GM12891 (cell line): Measurements from ENCODE around the gene CSH2.

Experiments used
- DNase-seq: peaks from one replicate; pipeline ENCODE4 v3.0.0; 2011; ENCODE audit warnings: low spot score; ENCODE audit not compliant: insufficient read length
- FAIRE-seq: peaks from 2 replicates; lab custom pipeline; 2011; peaks lifted over from hg19 to GRCh38; lab: Jason Lieb, UNC
- PAX5 ChIP-seq: IDR thresholded peaks from 2 replicates; pipeline ENCODE4 v1.6.1; 2011; ENCODE audit warnings: low read length, moderate library complexity, mild to moderate bottlenecking; ENCODE audit not compliant: insufficient read depth, severe bottlenecking
- POLR2A ChIP-seq: IDR thresholded peaks from 2 replicates; pipeline ENCODE4 v1.6.1; 2011; ENCODE audit warnings: low read depth, low read length, control low read depth
- POLR2AphosphoS5 ChIP-seq: IDR thresholded peaks from 2 replicates; pipeline ENCODE4 v1.6.1; 2011; ENCODE audit warnings: low read depth, low read length, control low read depth
- POU2F2 ChIP-seq: IDR thresholded peaks from 2 replicates; pipeline ENCODE4 v1.6.1; 2011; ENCODE audit warnings: low read depth, mild to moderate bottlenecking, control low read depth, low read length, moderate library complexity
- SPI1 ChIP-seq: IDR thresholded peaks from 2 replicates; pipeline ENCODE4 v1.6.1; 2011; ENCODE audit warnings: low read depth, low read length, control low read depth
- TAF1 ChIP-seq: IDR thresholded peaks from 2 replicates; pipeline ENCODE4 v1.6.1; 2011; ENCODE audit warnings: low read depth, low read length, control low read depth

The CSH2 gene

DNA sequence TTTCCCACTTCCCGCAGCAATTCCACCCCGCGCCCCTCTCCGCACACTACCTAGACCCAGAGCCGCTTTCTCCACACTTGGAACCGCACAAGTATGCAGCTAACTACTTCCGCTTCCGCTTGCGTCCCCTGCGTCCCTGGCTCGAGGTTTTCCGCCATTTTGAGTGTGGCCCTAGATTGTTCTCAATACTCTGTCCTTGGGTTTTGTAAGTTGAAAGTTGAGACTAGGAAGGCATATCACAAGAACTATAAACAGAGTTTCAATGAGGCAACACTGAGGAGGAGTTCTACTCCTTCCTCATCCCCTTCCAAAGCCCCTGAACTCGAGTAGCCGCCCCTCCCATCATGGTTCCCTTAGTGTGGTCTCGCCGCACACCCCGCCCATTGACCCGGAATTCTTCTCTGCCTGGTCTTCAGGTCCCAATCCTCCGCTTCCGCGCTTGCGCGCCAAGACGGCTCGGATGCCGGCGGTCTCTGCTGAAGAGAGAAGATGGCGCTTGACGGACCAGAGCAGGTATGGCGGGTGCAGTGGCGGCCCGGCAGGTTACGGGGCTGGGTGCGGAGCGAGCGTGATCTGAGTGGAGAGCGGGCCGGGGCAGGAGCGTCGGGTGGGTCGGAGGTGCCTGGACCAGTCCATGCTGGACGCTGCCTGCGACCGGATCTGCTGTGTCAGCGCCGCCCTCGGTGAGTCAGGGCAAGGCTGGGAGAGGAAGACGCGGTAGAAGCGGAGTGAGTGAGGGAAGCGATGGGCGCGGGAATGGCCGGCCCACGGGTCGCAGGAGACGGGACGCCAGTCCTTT lies 46.3 kb downstream of the CSH2 start, which contains the start of the genes FTSJ3 and PSMC5:
Gene FTSJ3 (minus strand): TSS at position 662 of the 799 bp plus-strand sequence. CDS start 761 bp downstream, outside the sequence.
Gene PSMC5 (plus strand): TSS at position 430 of the 799 bp plus-strand sequence. CDS start 60 bp downstream, at position 490.
- peak; percentile 97 for FAIRE-seq
- peak; percentile 91 for DNase-seq
- TF ChIP-seq POU2F2, result 0 out of 2 replicates have a peak, but pooled peaks have one; percentile 56
- TF ChIP-seq POLR2AphosphoS5, result peak; percentile 89
- TF ChIP-seq POLR2A, result peak; percentile 92
- no peak for TF ChIP-seq PAX5
- TF ChIP-seq TAF1, result peak; percentile 87
- TF ChIP-seq SPI1, result peak; percentile 16; the same call in 1 of the 2 replicates

DNA sequence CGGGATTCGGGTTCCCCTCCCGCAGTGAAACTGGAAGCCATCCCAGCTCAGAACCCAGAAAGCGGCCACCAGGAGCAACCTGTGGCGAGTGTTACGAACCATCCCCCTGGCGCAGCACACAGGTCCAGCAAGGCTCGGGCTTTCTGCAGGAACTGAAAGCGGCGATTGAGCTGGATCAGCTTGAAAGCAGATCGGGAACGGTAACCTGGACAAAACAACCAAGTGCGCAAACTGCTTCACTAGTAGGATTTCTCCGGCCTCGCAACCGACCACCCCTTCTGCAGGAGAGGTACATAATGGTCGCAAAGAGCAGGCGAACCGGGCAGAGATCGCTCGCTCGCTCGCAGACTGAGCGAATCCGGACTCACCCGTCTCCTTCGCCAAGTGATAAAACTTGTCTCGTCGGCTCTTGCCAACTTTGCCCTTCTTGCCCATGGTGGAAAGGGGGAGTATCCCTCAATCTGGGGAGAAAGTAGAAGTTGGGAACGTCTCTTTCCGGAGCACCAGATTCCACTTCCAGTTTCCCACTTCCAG lies 46.9 kb downstream of the CSH2 start:
- FAIRE-seq, result no peak
- no peak for DNase-seq
- TF ChIP-seq POLR2AphosphoS5 (no peak), TAF1 (no peak), SPI1 (no peak), POU2F2 (no peak), PAX5 (no peak), POLR2A (no peak)

DNA sequence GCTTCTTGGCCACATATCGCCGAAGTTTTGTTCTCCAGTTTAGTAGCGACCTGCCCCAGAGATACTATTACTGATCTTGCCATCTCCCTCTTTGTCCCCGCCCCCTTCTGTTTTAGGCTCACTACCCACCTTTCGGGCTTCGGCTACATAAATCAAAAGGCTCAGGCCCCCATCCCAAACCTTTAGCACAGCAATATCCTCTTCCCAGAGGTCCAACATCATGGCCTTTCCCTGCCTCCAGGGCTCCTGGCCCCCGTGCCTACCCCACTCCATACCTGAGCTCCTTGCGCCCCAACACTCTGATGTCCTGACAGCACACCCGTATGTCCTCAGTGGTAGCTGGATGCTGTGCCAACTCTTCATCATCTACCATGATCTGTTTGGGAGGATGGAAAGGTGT lies 49.1 kb downstream of the CSH2 start:
- DNase-seq (no peak), FAIRE-seq (no peak)
- TF ChIP-seq POU2F2 (no peak), SPI1 (no peak), PAX5 (no peak)

DNA sequence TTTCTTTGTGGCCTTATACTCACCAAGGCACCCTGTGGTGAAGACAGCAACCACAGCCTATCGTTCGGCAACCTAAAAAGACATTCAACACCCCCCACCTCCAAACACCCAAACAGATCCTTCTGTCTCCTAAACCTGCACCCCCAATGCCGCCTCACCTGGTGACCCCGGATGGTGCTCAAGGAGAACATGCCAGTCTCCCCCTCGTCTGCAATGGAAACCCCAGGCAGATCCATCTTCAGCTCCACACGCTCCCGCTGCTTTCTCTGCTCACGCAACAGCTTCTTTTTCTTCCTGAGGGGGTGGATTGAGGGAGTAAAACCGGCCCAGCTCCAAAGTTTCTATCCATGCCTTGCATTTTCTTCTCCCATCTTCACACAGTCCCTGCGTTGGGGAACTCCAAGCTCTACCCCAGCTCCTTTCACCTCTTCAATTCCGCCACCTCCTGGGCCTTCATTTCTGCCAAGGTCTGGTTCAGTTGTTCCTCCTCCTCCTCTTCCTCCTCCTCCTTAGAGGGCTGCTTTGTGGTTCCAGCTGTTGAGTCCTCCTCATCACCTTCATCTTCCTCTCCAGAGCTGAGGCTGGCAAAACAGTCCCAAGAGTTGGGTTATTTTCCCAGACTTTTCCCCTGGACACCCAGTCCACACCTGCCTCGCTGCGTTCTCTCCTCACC lies 49.7 kb downstream of the CSH2 start:
- DNase-seq (no peak), FAIRE-seq (no peak)
- TF ChIP-seq TAF1 (no peak), PAX5 (no peak), SPI1 (no peak), POLR2A (no peak), POLR2AphosphoS5 (no peak), POU2F2 (no peak)

DNA sequence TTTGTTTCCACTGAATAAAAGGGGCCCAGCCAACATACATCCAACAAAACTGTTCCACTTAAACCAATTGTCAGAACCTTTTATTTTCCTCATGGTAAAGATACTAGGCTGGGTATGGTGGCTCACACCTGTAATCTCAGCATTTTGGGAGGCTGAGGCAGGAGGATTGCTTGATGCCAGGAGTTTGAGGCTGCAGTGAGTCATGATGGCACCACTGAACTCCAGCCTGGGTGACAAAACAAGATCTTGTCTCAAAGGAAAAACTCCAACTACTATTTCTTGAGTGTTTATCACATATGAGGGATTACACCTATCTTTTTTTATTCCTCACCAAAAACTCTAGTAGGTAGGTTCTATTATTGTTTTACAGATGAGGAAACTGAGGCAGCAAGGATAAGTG lies 50.9 kb downstream of the CSH2 start:
- no peak for DNase-seq
- TF ChIP-seq TAF1 (no peak), PAX5 (no peak), SPI1 (no peak), POLR2AphosphoS5 (no peak), POU2F2 (no peak), POLR2A (no peak)
- FAIRE-seq, result no peak
